ENCODE measurements around the gene PRDX6.
"Not testable (repeated sequence)": the region's sequence is repeated elsewhere in the genome, so short reads cannot be mapped to it uniquely, and the experiment has no call there.

PRDX6 gene

GRCh38 chr1:173477286-173478093 is at the start of gene PRDX6:
Gene PRDX6 (plus strand): TSS chr1:173477335. CDS start chr1:173477398, 63 bp downstream.
- peak in 1 of 2 donors; percentile 73 for DNase-seq (ENCODE audit: low read depth in 2 of 2)

- peak in 1 of 2 donors; percentile 34 for DNase-seq (ENCODE audit: low read depth in 2 of 2)
Observed at GRCh38 chr1:173429471-173430402, 47.4 kb upstream of the PRDX6 start.

- DNase-seq (ENCODE audit: low read depth in 2 of 2), result no peak
Observed at GRCh38 chr1:173430677-173431303, 46.3 kb upstream of the PRDX6 start.

- peak; percentile 75 to 81 for DNase-seq (ENCODE audit: low read depth in 2 of 2)
Observed at GRCh38 chr1:173431304-173432045, 45.7 kb upstream of the PRDX6 start.

- DNase-seq (ENCODE audit: low read depth in 2 of 2), result no peak
Observed at GRCh38 chr1:173432331-173432730, 44.8 kb upstream of the PRDX6 start.

- DNase-seq (ENCODE audit: low read depth in 2 of 2), result no peak
Observed at GRCh38 chr1:173433751-173434326, 43.3 kb upstream of the PRDX6 start.

- DNase-seq (ENCODE audit: low read depth in 2 of 2), result no peak
Observed at GRCh38 chr1:173436841-173437428, 40.2 kb upstream of the PRDX6 start.

GRCh38 chr1:173438675-173439074 is 38.5 kb upstream of the PRDX6 start:
- no peak for DNase-seq (ENCODE audit: low read depth in 2 of 2)

- no peak for DNase-seq (ENCODE audit: low read depth in 2 of 2)
Observed at GRCh38 chr1:173440430-173440829, 36.7 kb upstream of the PRDX6 start.

GRCh38 chr1:173444757-173445156 is 32.4 kb upstream of the PRDX6 start:
- no peak for DNase-seq (ENCODE audit: low read depth in 2 of 2)

- no peak for DNase-seq (ENCODE audit: low read depth in 2 of 2)
Observed at GRCh38 chr1:173445164-173445563, 32.0 kb upstream of the PRDX6 start.

- DNase-seq (ENCODE audit: low read depth in 2 of 2), result no peak
Observed at GRCh38 chr1:173445656-173446055, 31.5 kb upstream of the PRDX6 start.

GRCh38 chr1:173447224-173447623 is 29.9 kb upstream of the PRDX6 start:
- no peak for DNase-seq (ENCODE audit: low read depth in 2 of 2)

- no peak for DNase-seq (ENCODE audit: low read depth in 2 of 2)
Observed at GRCh38 chr1:173448945-173449344, 28.2 kb upstream of the PRDX6 start.

- DNase-seq (ENCODE audit: low read depth in 2 of 2), result no peak
Observed at GRCh38 chr1:173451981-173452380, 25.2 kb upstream of the PRDX6 start.

GRCh38 chr1:173453982-173454381 is 23.2 kb upstream of the PRDX6 start:
- no peak for DNase-seq (ENCODE audit: low read depth in 2 of 2)

- DNase-seq (ENCODE audit: low read depth in 2 of 2), result no peak
Observed at GRCh38 chr1:173454966-173455524, 22.1 kb upstream of the PRDX6 start.

GRCh38 chr1:173459885-173460284 is 17.2 kb upstream of the PRDX6 start:
- DNase-seq (ENCODE audit: low read depth in 2 of 2), result no peak

GRCh38 chr1:173462666-173463065 is 14.5 kb upstream of the PRDX6 start:
- DNase-seq (ENCODE audit: low read depth in 2 of 2), result not testable (repeated sequence)

- not testable (repeated sequence) for DNase-seq (ENCODE audit: low read depth in 2 of 2)
Observed at GRCh38 chr1:173464185-173464584, 12.9 kb upstream of the PRDX6 start.

Measured in stimulated activated CD4-positive, alpha-beta T cell treated with anti-CD3 and anti-CD28 coated beads, Interleukin-1b, Interleukin-23, amount 100 ng/mL, for 1 hour (primary cell).